ENCODE data around the gene ERLEC1.
"Not testable (repeated sequence)": the region's sequence is repeated elsewhere in the genome, so short reads cannot be mapped to it uniquely, and the experiment has no call there.

Gene ERLEC1

GRCh38 chr2:53840580-53840979, 53.7 kb downstream of the ERLEC1 start:
- DNase-seq: no peak

GRCh38 chr2:53841651-53842050, 54.8 kb downstream of the ERLEC1 start:
- not testable (repeated sequence) for DNase-seq

- no peak for DNase-seq
Observed at GRCh38 chr2:53842891-53843290, 56.0 kb downstream of the ERLEC1 start.

GRCh38 chr2:53843595-53843994, 56.8 kb downstream of the ERLEC1 start:
- DNase-seq: no peak

GRCh38 chr2:53848062-53848461, 61.2 kb downstream of the ERLEC1 start:
- no peak for DNase-seq

GRCh38 chr2:53851052-53851757, 64.4 kb downstream of the ERLEC1 start:
- not testable (repeated sequence) for DNase-seq

GRCh38 chr2:53852532-53852931, 65.7 kb downstream of the ERLEC1 start:
- no peak for DNase-seq

- no peak for DNase-seq
Observed at GRCh38 chr2:53854678-53855077, 67.8 kb downstream of the ERLEC1 start.

- no peak for DNase-seq
Observed at GRCh38 chr2:53856272-53856671, 69.4 kb downstream of the ERLEC1 start.

- DNase-seq: no peak
Observed at GRCh38 chr2:53859206-53860181, 72.7 kb downstream of the ERLEC1 start, which contains the start of gene GPR75. TSS of gene GPR75 (minus strand) at chr2:53859967. CDS start at chr2:53854756, 5,211 bp downstream.

- DNase-seq: no peak
Observed at GRCh38 chr2:53861824-53862223, 75.0 kb downstream of the ERLEC1 start.

GRCh38 chr2:53863538-53864227, 76.8 kb downstream of the ERLEC1 start:
- no peak for DNase-seq

- no peak for DNase-seq
Observed at GRCh38 chr2:53865264-53865663, 78.4 kb downstream of the ERLEC1 start.

- DNase-seq: no peak
Observed at GRCh38 chr2:53865962-53866361, 79.1 kb downstream of the ERLEC1 start.

GRCh38 chr2:53867169-53867568, 80.3 kb downstream of the ERLEC1 start:
- DNase-seq: no peak

GRCh38 chr2:53867773-53868172, 80.9 kb downstream of the ERLEC1 start:
- DNase-seq: no peak
